HCT116 (cell line): Measurements from ENCODE around the gene CCP110. TPM values are rescaled to one million over a fixed set of nuclear protein-coding genes. Genes with fewer than 3 reads are reported as not detected.

Experiments used
- ATAC-seq: fragments of 200-7000 bp; cut with Tn5 transposase; 2 replicates; pipeline ENCODE4 v1.9.1; 2020; ENCODE audit warnings: mild to moderate bottlenecking, moderate library complexity
- BruUV-seq: library from RNA; stranded (reverse); fragments of 400-500 nt; replicated peaks from 2 replicates; lab custom pipeline; 2021; lab: Mats Ljungman, UMichigan
- CTCF ChIA-PET: fragments of 300-600 bp; sonication (Branson Sonifier 250); formaldehyde crosslinking; loops from one replicate; lab custom pipeline; 2021; ENCODE audit warnings: antibody characterized with exemption; lab: Charles Lee
- POLR2A ChIA-PET: fragments of 300-600, 350-600 bp; sonication (Branson Sonifier 250); formaldehyde crosslinking; loops from one replicate; lab custom pipeline; 2021; ENCODE audit warnings: antibody characterized with exemption; lab: Charles Lee
- RAD21 ChIA-PET, 2 experiments: fragments of 300-600 bp; sonication (Branson Sonifier 250); formaldehyde crosslinking; loops; one replicate each; lab custom pipeline; 2023; ENCODE audit warnings: low total read pairs in 2 of 2; ENCODE audit not compliant: uncharacterized antibody in 2 of 2, unreplicated experiment in 2 of 2, low non-redundant PET in 1 of 2; lab: Charles Lee
- DNase-seq: peaks from one replicate; pipeline ENCODE4 v3.0.0-alpha.2; 2010; ENCODE audit warnings: low read depth, low spot score
- H2AFZ ChIP-seq: fragments of 200-600 bp; shearing (Covaris generic), sonication (generic); 2 replicates; pipeline ENCODE4 v1.6.1; 2017; ENCODE audit warnings: low read depth, mixed run types, mixed read lengths, antibody characterized with exemption, low read length; ENCODE audit not compliant: poor library complexity, severe bottlenecking
- H3K27ac ChIP-seq: 2 replicates; pipeline ENCODE4 v1.5.1; 2012; ENCODE audit warnings: low read depth, low read length
- H3K27me3 ChIP-seq: fragments of 200-600 bp; sonication (generic); 2 replicates; pipeline ENCODE4 v1.6.1; 2016; ENCODE audit warnings: mixed run types, low read length, mixed read lengths; ENCODE audit not compliant: insufficient read depth
- H3K36me3 ChIP-seq, 2 experiments: fragments of 200-500 bp in 1 of 2; fragments of 200-600 bp in 1 of 2; sonication (Bioruptor generic) in 1 of 2; sonication (generic) in 1 of 2; 2 replicates each; pipeline versions ENCODE4 v1.5.1 to v1.6.1; 2014 to 2016; ENCODE audit warnings: low read length in 2 of 2, inconsistent platforms in 1 of 2, mixed read lengths in 1 of 2, mixed run types in 1 of 2; ENCODE audit not compliant: insufficient read depth in 2 of 2, control insufficient read depth in 1 of 2
- H3K4me1 ChIP-seq, 2 experiments: fragments of 200-600 bp in 1 of 2; sonication (generic) in 1 of 2; 2 replicates each; pipeline versions ENCODE4 v1.5.1 to v1.6.1; 2012 to 2017; ENCODE audit warnings: low read length in 2 of 2, inconsistent platforms in 1 of 2, mild to moderate bottlenecking in 1 of 2, mixed read lengths in 1 of 2, mixed run types in 1 of 2, moderate library complexity in 1 of 2; ENCODE audit not compliant: insufficient read depth in 2 of 2, control insufficient read depth in 1 of 2
- H3K4me2 ChIP-seq: fragments of 200-600 bp; sonication (generic); 2 replicates; pipeline ENCODE4 v1.6.1; 2017; ENCODE audit warnings: mixed run types, low read length, mixed read lengths
- H3K4me3 ChIP-seq, 2 experiments: fragments of 200-600 bp in 1 of 2; sonication (generic) in 1 of 2; replicated peaks in 1 of 2; 2 replicates each; pipeline ENCODE4 v1.5.1; 2011 to 2016; ENCODE audit warnings: low read length in 2 of 2, control low read depth in 1 of 2, low read depth in 1 of 2, mild to moderate bottlenecking in 1 of 2, mixed read lengths in 1 of 2, mixed run types in 1 of 2
- H3K79me2 ChIP-seq: fragments of 200-600 bp; sonication (generic); 2 replicates; pipeline ENCODE4 v1.6.1; 2017; ENCODE audit warnings: mild to moderate bottlenecking, mixed run types, low read length, moderate library complexity, mixed read lengths; ENCODE audit not compliant: insufficient read depth
- H3K9ac ChIP-seq: fragments of 200-600 bp; sonication (generic); 2 replicates; pipeline ENCODE4 v1.6.1; 2016; ENCODE audit warnings: low read length, mixed read lengths
- H3K9me2 ChIP-seq: fragments of 200-600 bp; sonication (generic), shearing (Covaris generic); 2 replicates; pipeline ENCODE4 v1.6.1; 2017; ENCODE audit warnings: mixed run types, mild to moderate bottlenecking, moderate library complexity; ENCODE audit not compliant: insufficient read depth
- H3K9me3 ChIP-seq, 2 experiments: fragments of 200-500 bp in 1 of 2; fragments of 200-600 bp in 1 of 2; sonication (Bioruptor generic) in 1 of 2; sonication (generic) in 1 of 2; 2 replicates each; pipeline ENCODE4 v1.6.1; 2014 to 2017; ENCODE audit warnings: low read length in 2 of 2, mixed read lengths in 2 of 2, inconsistent platforms in 1 of 2, low read depth in 1 of 2, mild to moderate bottlenecking in 1 of 2, mixed run types in 1 of 2, moderate library complexity in 1 of 2; ENCODE audit not compliant: control insufficient read depth in 1 of 2, insufficient read depth in 1 of 2
- H4K20me1 ChIP-seq: fragments of 200-600 bp; sonication (generic), shearing (Covaris generic); 2 replicates; pipeline ENCODE4 v1.6.1; 2017; ENCODE audit warnings: mixed run types, mild to moderate bottlenecking, moderate library complexity; ENCODE audit not compliant: insufficient read depth
- ATF3 ChIP-seq: IDR thresholded peaks from 2 replicates; pipeline ENCODE4 v1.6.1; 2012
- CBX3 ChIP-seq: IDR thresholded peaks from 2 replicates; pipeline ENCODE4 v1.6.1; 2012; ENCODE audit warnings: low read depth
- CEBPB ChIP-seq: IDR thresholded peaks from 2 replicates; pipeline ENCODE4 v1.6.1; 2012; ENCODE audit warnings: low read depth
- CTCF ChIP-seq, 3 experiments: fragments of 200-600 bp in 1 of 3; sonication (generic) in 1 of 3; IDR thresholded peaks in 2 of 3; conservative IDR thresholded peaks in 1 of 3; 2 replicates each; pipeline ENCODE4 v1.5.1; 2012 to 2017; ENCODE audit warnings: low read depth in 2 of 3, low read length in 2 of 3, antibody characterized with exemption in 1 of 3, borderline replicate concordance in 1 of 3, control low read depth in 1 of 3, mild to moderate bottlenecking in 1 of 3, mixed read lengths in 1 of 3, mixed run types in 1 of 3, moderate library complexity in 1 of 3; ENCODE audit not compliant: insufficient read depth in 1 of 3
- EGR1 ChIP-seq: IDR thresholded peaks from 2 replicates; pipeline ENCODE4 v1.6.1; 2012; ENCODE audit warnings: low read depth
- EZH2 ChIP-seq: fragments of 200-600 bp; sonication (generic); IDR thresholded peaks from 2 replicates; pipeline ENCODE4 v1.6.1; 2017; ENCODE audit warnings: antibody characterized with exemption, mixed run types
- EZH2phosphoT487 ChIP-seq: fragments of 200-600 bp; IDR thresholded peaks from 2 replicates; pipeline ENCODE4 v1.6.1; 2018; ENCODE audit warnings: antibody characterized with exemption, borderline replicate concordance
- JUND ChIP-seq: IDR thresholded peaks from 2 replicates; pipeline ENCODE4 v1.6.1; 2012
- RAD21 ChIP-seq: IDR thresholded peaks from 2 replicates; pipeline ENCODE4 v1.6.1; 2012; ENCODE audit warnings: low read depth, mild to moderate bottlenecking
- SIN3A ChIP-seq: IDR thresholded peaks from 2 replicates; pipeline ENCODE4 v1.6.1; 2012; ENCODE audit warnings: low read depth
- SP1 ChIP-seq: IDR thresholded peaks from 2 replicates; pipeline ENCODE4 v1.6.1; 2012; ENCODE audit warnings: low read depth
- SRF ChIP-seq: IDR thresholded peaks from 2 replicates; pipeline ENCODE4 v1.6.1; 2012; ENCODE audit warnings: low read depth
- TCF7L2 ChIP-seq: IDR thresholded peaks from 2 replicates; pipeline ENCODE4 v1.7.0; 2011; ENCODE audit warnings: borderline replicate concordance, inconsistent platforms; ENCODE audit not compliant: insufficient read depth, insufficient read length; ENCODE audit errors: extremely low read depth
- ZFX ChIP-seq: fragments of 450-650 bp; IDR thresholded peaks from 2 replicates; pipeline ENCODE4 v1.6.1; 2017
- ZNF274 ChIP-seq: fragments of 200-500 bp; sonication (Bioruptor generic); IDR thresholded peaks from 2 replicates; pipeline ENCODE4 v1.6.1; 2014; ENCODE audit warnings: mild to moderate bottlenecking, low read depth, low read length, inconsistent platforms
- intact Hi-C: fragments of 100-400 bp; cut with micrococcal nuclease; formaldehyde crosslinking; loops from 2 replicates; pipeline ENCODE4 v1.10.0; 2022
- total RNA-seq: library from RNA; stranded (reverse); gene quantifications from one replicate; pipeline ENCODE4 v1.2.1, GENCODE V29; 2021; ENCODE audit not compliant: unreplicated experiment

The CCP110 gene
- total RNA-seq, 1 experiment from 2014 or later, result 21.4 TPM

GRCh38 chr16:19582050-19582831 is 58.5 kb downstream of the CCP110 start:
- no TSS peak for BruUV-seq
- CTCF ChIA-PET, result interaction anchor here (1.4 kb wide), 1 partner anchor 12 kb away, joined by 4 read pairs; no protein-coding TSS in a partner anchor
- POLR2A ChIA-PET, result no interaction called here
- ATAC-seq (no peak), DNase-seq (no peak)
- no peaks in the 10 kb centered on the region for H3K4me1 ChIP-seq
- TF ChIP-seq CEBPB, result no peak
- no peak for TF ChIP-seq JUND
- TF ChIP-seq EZH2phosphoT487, result no peak
- TF ChIP-seq ATF3, result no peak
- TF ChIP-seq SIN3A, result no peak
- TF ChIP-seq EGR1, result no peak
- TF ChIP-seq ZFX, result no peak
- no peak for TF ChIP-seq SRF
- no peak overlapping the region for H2AFZ ChIP-seq
- H3K27me3 ChIP-seq, result no peaks in the 10 kb centered on the region
- RAD21 ChIA-PET, result no interaction called here
- H3K9me2 ChIP-seq, result no peaks in the 10 kb centered on the region
- H3K4me3 ChIP-seq, result no peak overlapping the region
- H3K4me2 ChIP-seq, result no peak overlapping the region
- H3K36me3 ChIP-seq, result 0 out of 4 replicates have a peak, but pooled peaks cover 0 to 2% of the 10 kb centered on the region in 2 experiments
- no peaks in the 10 kb centered on the region for H3K9me3 ChIP-seq
- H3K79me2 ChIP-seq, result no peaks in the 10 kb centered on the region
- H3K27ac ChIP-seq, result no peak overlapping the region
- intact Hi-C loops, result no loop called here
- no peaks in the 10 kb centered on the region for H4K20me1 ChIP-seq
- no peak overlapping the region for H3K9ac ChIP-seq

- Histone ChIP-seq H3K4me1 (no peaks in the 10 kb centered on the region), H3K27ac (no peak overlapping the region), H3K9ac (no peak overlapping the region), H3K4me3 (no peak overlapping the region), H4K20me1 (no peaks in the 10 kb centered on the region), H3K4me2 (no peak overlapping the region), H3K36me3 (0 out of 4 replicates have a peak, but pooled peaks cover 0 to 2% of the 10 kb centered on the region in 2 experiments), H3K9me3 (no peaks in the 10 kb centered on the region), H3K27me3 (no peaks in the 10 kb centered on the region), H3K9me2 (no peaks in the 10 kb centered on the region), H3K79me2 (no peaks in the 10 kb centered on the region), H2AFZ (no peak overlapping the region)
- ChIA-PET RAD21 (interaction anchor here (0.6 to 0.7 kb wide), 2 partner anchors 18 to 439 kb away, joined by 3 read pairs; no protein-coding TSS in a partner anchor), CTCF (interaction anchor here (0.6 to 1.8 kb wide), 37 partner anchors 9 to 802 kb away, joined by 3 to 28 read pairs (median 6); partner anchors contain the start of genes GPRC5B and VPS35L), POLR2A (interaction anchor here (1.0 to 1.3 kb wide), 2 partner anchors 16 to 303 kb away, joined by 3 read pairs; no protein-coding TSS in a partner anchor)
- DNase-seq, result peak; percentile 35
- BruUV-seq, result no TSS peak
- TF ChIP-seq EZH2 (no peak), SP1 (no peak), ZFX (no peak), CBX3 (no peak), TCF7L2 (no peak), RAD21 (peak; percentile 53), CTCF (IDR thresholded peaks at IDR 0.05 in 2 of 3, conservative IDR thresholded peaks at IDR 0.05 in 1 of 3; ENCODE audit: borderline replicate concordance in 1 of 3, insufficient read depth in 1 of 3, low read depth in 2 of 3, low read length in 2 of 3) (peak; percentile 32 to 98 (median 97); a peak in 5 of 6 replicates), ZNF274 (no peak)
- ATAC-seq, result peak; percentile 94
- intact Hi-C loops, result no loop called here
These were observed 60.0 kb downstream of the CCP110 start for GRCh38 chr16:19583665-19584300.
